A549 (cell line): Measurements from ENCODE around the gene SLC38A10. TPM values are rescaled to one million over a fixed set of nuclear protein-coding genes. Genes with fewer than 3 reads are reported as not detected.

ENCODE experiments used
- ATAC-seq, 2 experiments: fragments of 200-7000 bp in 1 of 2; fragments of >200 bp in 1 of 2; cut with Nextera tagmentation in 1 of 2; cut with Tn5 transposase in 1 of 2; 3 replicates each; pipeline versions ENCODE4 v1.8.0 to v1.9.1; 2018 to 2020; ENCODE audit warnings: mild to moderate bottlenecking in 1 of 2, moderate library complexity in 1 of 2
- CTCF ChIA-PET: fragments of 300-600 bp; sonication (Branson Sonifier 250); formaldehyde crosslinking; extraction: SDS; loops from one replicate; lab custom pipeline; 2021; ENCODE audit warnings: antibody characterized with exemption, inconsistent platforms; lab: Yijun Ruan, JAX
- POLR2A ChIA-PET: fragments of 350-600 bp; formaldehyde crosslinking; extraction: SDS; loops from one replicate; lab custom pipeline; 2021; ENCODE audit warnings: antibody characterized with exemption, inconsistent platforms; lab: Yijun Ruan, JAX
- DNase-seq, 2 experiments: peaks; one replicate each; pipeline versions ENCODE4 v3.0.0 to v3.0.0-alpha.2; 2011 to 2016; ENCODE audit warnings: low read depth in 1 of 2, low spot score in 1 of 2
- FAIRE-seq: peaks from 2 replicates; lab custom pipeline; 2011; peaks lifted over from hg19 to GRCh38; lab: Jason Lieb, UNC
- H3K27ac ChIP-seq, 2 experiments: fragments of >200 bp; sonication (Bioruptor Twin); formaldehyde crosslinking; 3 replicates each; pipeline ENCODE4 v1.5.1; 2016 to 2017
- H3K4me1 ChIP-seq: fragments of >200 bp; sonication (Bioruptor Twin); formaldehyde crosslinking; 3 replicates; pipeline ENCODE4 v1.6.1; 2016
- H3K4me2 ChIP-seq: fragments of >200 bp; sonication (Bioruptor Twin); formaldehyde crosslinking; 3 replicates; pipeline ENCODE4 v1.6.1; 2016
- H3K4me3 ChIP-seq: fragments of >200 bp; sonication (Bioruptor Twin); formaldehyde crosslinking; 3 replicates; pipeline ENCODE4 v1.5.1; 2016
- H3K9me3 ChIP-seq: fragments of >200 bp; sonication (Bioruptor Twin); formaldehyde crosslinking; 3 replicates; pipeline ENCODE4 v1.6.1; 2016
- BHLHE40 ChIP-seq: IDR thresholded peaks from 2 replicates; pipeline ENCODE4 v1.6.1; 2012; ENCODE audit warnings: low read depth, low read length, inconsistent platforms
- CBX2 ChIP-seq: fragments of 200-600 bp; sonication (generic); IDR thresholded peaks from 2 replicates; pipeline ENCODE4 v1.6.1; 2016; ENCODE audit warnings: low read depth, mild to moderate bottlenecking, borderline replicate concordance
- CBX8 ChIP-seq: fragments of 200-600 bp; sonication (generic); IDR thresholded peaks from 2 replicates; pipeline ENCODE4 v1.6.1; 2016
- CEBPB ChIP-seq, 2 experiments: fragments of >200 bp in 1 of 2; sonication (Bioruptor Twin) in 1 of 2; formaldehyde crosslinking in 1 of 2; IDR thresholded peaks; 2 replicates each; pipeline ENCODE4 v1.6.1; 2012 to 2016
- EP300 ChIP-seq, 2 experiments: fragments of >200 bp; sonication (Bioruptor Twin); formaldehyde crosslinking; IDR thresholded peaks; 2 replicates in 1 of 2; 3 replicates in 1 of 2; pipeline ENCODE4 v1.6.1; 2016 to 2017
- FOSB ChIP-seq: fragments of 250-450 bp; sonication (Bioruptor Pico); IDR thresholded peaks from 2 replicates; pipeline ENCODE4 v1.5.0; 2020; ENCODE audit warnings: mild to moderate bottlenecking, moderate library complexity
- FOSL2 ChIP-seq, 2 experiments: fragments of 450-650 bp in 1 of 2; fragments of >200 bp in 1 of 2; sonication (Bioruptor Twin) in 1 of 2; formaldehyde crosslinking; IDR thresholded peaks; 2 replicates each; pipeline versions ENCODE4 v1.5.0 to v1.6.1; 2016 to 2020; ENCODE audit warnings: mild to moderate bottlenecking in 1 of 2, moderate library complexity in 1 of 2
- HOXA7 ChIP-seq: fragments of 250-450 bp; sonication (Bioruptor Pico); IDR thresholded peaks from 2 replicates; pipeline ENCODE4 v1.5.0; 2020; ENCODE audit warnings: mild to moderate bottlenecking, moderate library complexity
- MYC ChIP-seq: IDR thresholded peaks from 2 replicates; pipeline ENCODE4 v1.6.1; 2012; ENCODE audit warnings: mild to moderate bottlenecking, inconsistent platforms, low read length, improper control_type of control experiment, borderline replicate concordance
- NFE2L2 ChIP-seq: fragments of 150-350 bp; conservative IDR thresholded peaks from 2 replicates; pipeline ENCODE4 v1.6.1; 2014; ENCODE audit warnings: low read length
- RARB ChIP-seq: fragments of 250-450 bp; sonication (Bioruptor Pico); IDR thresholded peaks from 2 replicates; pipeline ENCODE4 v1.8.0; 2021; ENCODE audit warnings: mild to moderate bottlenecking, moderate library complexity
- REST ChIP-seq: fragments of 200-600 bp; sonication (generic); IDR thresholded peaks from 2 replicates; pipeline ENCODE4 v1.6.1; 2016; ENCODE audit warnings: antibody characterized with exemption, mild to moderate bottlenecking, moderate library complexity
- RNF2 ChIP-seq: fragments of 200-600 bp; sonication (generic); IDR thresholded peaks from 2 replicates; pipeline ENCODE4 v1.6.1; 2016; ENCODE audit warnings: low read depth, mild to moderate bottlenecking, antibody characterized with exemption, moderate library complexity, borderline replicate concordance
- SMC3 ChIP-seq: fragments of >200 bp; sonication (Bioruptor Twin); formaldehyde crosslinking; IDR thresholded peaks from 3 replicates; pipeline ENCODE4 v1.6.1; 2018; ENCODE audit warnings: inconsistent platforms
- TFCP2L1 ChIP-seq: fragments of 250-450 bp; sonication (Bioruptor Pico); IDR thresholded peaks from 2 replicates; pipeline ENCODE4 v1.5.0; 2021; ENCODE audit warnings: mild to moderate bottlenecking
- TP53 ChIP-seq: fragments of 250-450 bp; sonication (Bioruptor Pico); IDR thresholded peaks from 2 replicates; pipeline ENCODE4 v1.5.0; 2021; ENCODE audit warnings: mild to moderate bottlenecking, moderate library complexity
- ZC3H11A ChIP-seq: fragments of 450-650 bp; IDR thresholded peaks from 2 replicates; pipeline ENCODE4 v1.6.1; 2014; ENCODE audit warnings: antibody characterized with exemption, mild to moderate bottlenecking
- WGBS: methylation state at CpG from one replicate; pipeline ENCODE4 v1.1.6; 2017; ENCODE audit errors: missing lambda C conversion rate; 5-methylcytosine and 5-hydroxymethylcytosine counted together
- polyA plus RNA-seq, 4 experiments: library from polyadenylated mRNA; depleted of rRNA in 3 of 4; stranded (reverse); fragments of >200 nt; fragmentation: RNase III in 1 of 4; extraction: RNeasy Plus Mini Kit Qiagen cat#74134 plus additional on column Dnase treatment in 1 of 4; gene quantifications; 2 replicates in 3 of 4; 3 replicates in 1 of 4; pipeline ENCODE4 v1.2.3, GENCODE V29; 2011 to 2017
- TF ChIP-seq, protein P1 (sequence below): fragments of 250-450 bp; sonication (Bioruptor Pico); IDR thresholded peaks from 2 replicates; pipeline ENCODE4 v1.5.0; 2020; ENCODE audit warnings: low read depth, mild to moderate bottlenecking, moderate library complexity
- TF ChIP-seq, protein P2 (sequence below): IDR thresholded peaks from 2 replicates; pipeline ENCODE4 v1.6.1; 2012

Gene SLC38A10
- polyA plus RNA-seq, 2 of the 4 experiments (the other 2 are of a cell fraction), result 35.8 to 67.4 TPM

DNA sequence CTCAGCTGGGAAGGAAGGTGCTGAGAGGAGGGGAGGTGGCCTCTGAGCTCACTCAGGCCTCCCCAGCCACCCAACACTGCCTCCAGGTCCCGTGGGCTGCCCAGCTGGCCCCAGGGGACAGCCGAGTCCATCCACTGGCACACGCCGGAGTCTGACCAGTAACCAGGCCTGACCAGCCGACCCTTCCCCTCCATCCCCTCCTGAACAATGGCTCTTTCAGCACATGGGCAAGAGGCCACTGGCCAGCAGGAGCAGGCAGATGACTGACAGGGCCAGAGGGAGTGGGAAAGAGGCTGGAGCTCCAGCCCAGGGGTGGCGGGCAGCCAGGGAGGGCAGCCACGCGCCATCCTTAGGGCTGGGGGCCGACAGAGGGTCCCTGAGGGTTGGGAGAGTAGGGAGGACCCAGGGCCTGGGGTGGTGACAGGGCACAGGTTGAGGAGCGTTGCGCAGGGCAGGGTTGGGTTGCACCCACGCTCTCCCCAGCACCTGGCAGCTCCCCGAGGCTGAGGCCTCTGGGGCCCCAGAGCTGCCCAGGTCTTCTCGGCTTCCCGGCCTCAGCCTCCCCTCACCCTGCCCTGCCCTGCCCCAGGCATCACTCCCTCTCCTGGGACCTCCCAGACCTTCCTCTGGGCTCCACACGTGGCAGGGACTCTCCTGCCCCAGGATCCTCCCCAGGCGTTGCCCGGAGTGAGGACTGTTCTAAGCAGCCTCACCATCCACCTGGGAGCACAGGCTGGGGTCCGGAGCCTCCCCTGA lies 20.2 kb upstream of the SLC38A10 start:
- ChIA-PET CTCF (interaction anchor here (1.2 to 10.7 kb wide), 3 partner anchors 11 to 169 kb away, joined by 3 to 158 read pairs (median 13); no protein-coding TSS in a partner anchor), POLR2A (interaction anchor here (0.5 kb wide), 1 partner anchor 9 kb away, joined by 3 read pairs; no protein-coding TSS in a partner anchor)
- peak; percentile 9 to 19; a peak in 3 of 6 replicates for ATAC-seq
- TF ChIP-seq ZC3H11A, result no peak
- no peak for TF ChIP-seq RNF2
- TF ChIP-seq CBX8, result no peak
- no peak for TF ChIP-seq FOSL2 (IDR thresholded peaks at IDR 0.05)
- TF ChIP-seq FOSL2 (CRISPR knock-in tag; IDR thresholded peaks at IDR 0.05), result no peak
- 0 out of 6 replicates have a peak overlapping the region, but pooled peaks of 1 of the 2 experiments have one; percentile 33 for H3K27ac ChIP-seq
- H3K4me3 ChIP-seq, result no peak overlapping the region
- 67% methylated on average over 19 of the region's 19 CpGs for WGBS
- no peak for FAIRE-seq
- H3K4me1 ChIP-seq, result no peaks in the 10 kb centered on the region; the same call in 2 of the 3 replicates
- DNase-seq, result no peak
- H3K9me3 ChIP-seq, result no peaks in the 10 kb centered on the region
- no peak overlapping the region for H3K4me2 ChIP-seq

GRCh38 chr17:81314398-81315081 lies 19.4 kb upstream of the SLC38A10 start:
- no peak for DNase-seq
- FAIRE-seq, result no peak
- 83% methylated on average over 18 of the region's 21 CpGs for WGBS
- ATAC-seq, result peak in 1 of 2 experiments; percentile 3; a peak in 1 of 6 replicates
- H3K9me3 ChIP-seq, result no peaks in the 10 kb centered on the region
- ChIA-PET CTCF (interaction anchor here (0.5 to 10.7 kb wide), 8 partner anchors 11 to 170 kb away, joined by 3 to 158 read pairs (median 4); no protein-coding TSS in a partner anchor), POLR2A (interaction anchor here (0.8 kb wide), 1 partner anchor 15 kb away, joined by 3 read pairs; no protein-coding TSS in a partner anchor)
- no peak overlapping the region for H3K4me2 ChIP-seq
- H3K4me3 ChIP-seq, result no peak overlapping the region
- H3K4me1 ChIP-seq, result peaks cover 7% of the 10 kb centered on the region
- TF ChIP-seq TFCP2L1 (CRISPR knock-in tag) (no peak), CEBPB (IDR thresholded peaks at IDR 0.05) (no peak), SMC3 (no peak), BHLHE40 (no peak), HOXA7 (CRISPR knock-in tag) (no peak), EP300 (IDR thresholded peaks at IDR 0.05) (no peak), FOSB (no peak), RARB (CRISPR knock-in tag) (no peak), CBX8 (no peak), RNF2 (no peak), MYC (no peak)
- H3K27ac ChIP-seq, result no peak overlapping the region

DNA sequence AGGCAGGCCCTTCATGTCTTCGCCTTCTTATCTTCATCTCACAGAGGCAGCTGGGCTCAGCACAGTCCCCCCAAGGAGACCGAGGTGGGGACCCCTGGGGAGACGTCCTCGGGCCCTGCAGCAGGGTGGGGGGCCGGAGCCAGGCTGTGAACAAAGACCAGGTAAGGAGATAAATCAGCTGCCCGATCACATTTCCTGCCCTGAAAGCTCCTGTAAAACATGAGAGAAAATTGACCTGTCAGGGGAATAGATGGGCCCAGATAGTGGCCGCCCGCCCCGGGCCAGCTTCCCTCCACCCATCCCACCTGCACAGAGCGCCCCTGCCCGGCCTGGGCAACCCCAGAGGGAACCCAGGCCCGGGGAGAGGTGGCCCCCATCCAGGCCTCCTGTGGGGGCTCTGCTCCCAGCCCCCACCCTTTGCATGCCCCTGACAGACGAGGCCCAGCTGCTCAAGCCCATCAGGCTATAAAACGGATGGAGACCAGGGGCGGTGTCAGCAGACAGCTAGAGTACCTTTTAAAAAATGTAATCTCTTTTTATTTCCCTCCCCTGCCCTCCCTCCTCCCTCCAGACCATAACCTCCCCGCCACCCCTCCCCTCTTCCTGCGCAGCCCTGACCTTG lies 18.8 kb upstream of the SLC38A10 start:
- Histone ChIP-seq H3K4me1 (peaks cover 11% of the 10 kb centered on the region), H3K4me3 (no peak overlapping the region), H3K4me2 (no peak overlapping the region), H3K9me3 (no peaks in the 10 kb centered on the region), H3K27ac (no peak overlapping the region)
- no peak for ATAC-seq
- FAIRE-seq, result no peak
- TF ChIP-seq, protein P1, sequence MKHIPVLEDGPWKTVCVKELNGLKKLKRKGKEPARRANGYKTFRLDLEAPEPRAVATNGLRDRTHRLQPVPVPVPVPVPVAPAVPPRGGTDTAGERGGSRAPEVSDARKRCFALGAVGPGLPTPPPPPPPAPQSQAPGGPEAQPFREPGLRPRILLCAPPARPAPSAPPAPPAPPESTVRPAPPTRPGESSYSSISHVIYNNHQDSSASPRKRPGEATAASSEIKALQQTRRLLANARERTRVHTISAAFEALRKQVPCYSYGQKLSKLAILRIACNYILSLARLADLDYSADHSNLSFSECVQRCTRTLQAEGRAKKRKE (CRISPR knock-in tag), result no peak
- TF ChIP-seq TP53 (no peak), NFE2L2 (no peak), CBX2 (no peak), CEBPB (IDR thresholded peaks at IDR 0.05) (no peak), MYC (no peak), FOSL2 (IDR thresholded peaks at IDR 0.05) (no peak), FOSL2 (CRISPR knock-in tag; IDR thresholded peaks at IDR 0.05) (no peak), REST (no peak), SMC3 (no peak)
- TF ChIP-seq, protein P2, sequence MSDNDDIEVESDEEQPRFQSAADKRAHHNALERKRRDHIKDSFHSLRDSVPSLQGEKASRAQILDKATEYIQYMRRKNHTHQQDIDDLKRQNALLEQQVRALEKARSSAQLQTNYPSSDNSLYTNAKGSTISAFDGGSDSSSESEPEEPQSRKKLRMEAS, result no peak
- CTCF ChIA-PET, result interaction anchor here (0.5 to 10.7 kb wide), 9 partner anchors 11 to 171 kb away, joined by 3 to 158 read pairs (median 5); no protein-coding TSS in a partner anchor
- 72% methylated on average over 16 of the region's 17 CpGs for WGBS
- POLR2A ChIA-PET, result interaction anchor here (0.8 kb wide), 1 partner anchor 16 kb away, joined by 3 read pairs; no protein-coding TSS in a partner anchor
- DNase-seq, result no peak
